GM08714 (cell line): Measurements from ENCODE around the gene MIA.

Experiments
- H3K4me3 ChIP-seq: fragments of 200-500 bp; sonication (Bioruptor generic); 2 replicates; pipeline ENCODE4 v1.5.1; 2014; ENCODE audit warnings: mild to moderate bottlenecking, low read length, inconsistent platforms
- ZNF274 ChIP-seq: IDR thresholded peaks from 2 replicates; pipeline ENCODE4 v1.6.1; 2012; ENCODE audit warnings: mild to moderate bottlenecking, low read depth, low read length

The MIA gene

DNA sequence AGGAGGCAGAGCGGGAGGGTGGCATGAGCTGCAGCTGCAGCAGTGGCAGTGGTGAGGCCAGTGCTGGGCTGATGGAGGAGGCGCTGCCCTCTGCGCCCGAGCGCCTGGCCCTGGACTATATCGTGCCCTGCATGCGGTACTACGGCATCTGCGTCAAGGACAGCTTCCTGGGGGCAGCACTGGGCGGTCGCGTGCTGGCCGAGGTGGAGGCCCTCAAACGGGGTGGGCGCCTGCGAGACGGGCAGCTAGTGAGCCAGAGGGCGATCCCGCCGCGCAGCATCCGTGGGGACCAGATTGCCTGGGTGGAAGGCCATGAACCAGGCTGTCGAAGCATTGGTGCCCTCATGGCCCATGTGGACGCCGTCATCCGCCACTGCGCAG lies 25.7 kb downstream of the MIA start:
- TF ChIP-seq ZNF274: no peak
- H3K4me3 ChIP-seq: no peak overlapping the region

GRCh38 chr19:40801426-40802299 lies 26.3 kb downstream of the MIA start:
- H3K4me3 ChIP-seq: no peak overlapping the region; the same call in 1 of the 2 replicates
- no peak for TF ChIP-seq ZNF274

DNA sequence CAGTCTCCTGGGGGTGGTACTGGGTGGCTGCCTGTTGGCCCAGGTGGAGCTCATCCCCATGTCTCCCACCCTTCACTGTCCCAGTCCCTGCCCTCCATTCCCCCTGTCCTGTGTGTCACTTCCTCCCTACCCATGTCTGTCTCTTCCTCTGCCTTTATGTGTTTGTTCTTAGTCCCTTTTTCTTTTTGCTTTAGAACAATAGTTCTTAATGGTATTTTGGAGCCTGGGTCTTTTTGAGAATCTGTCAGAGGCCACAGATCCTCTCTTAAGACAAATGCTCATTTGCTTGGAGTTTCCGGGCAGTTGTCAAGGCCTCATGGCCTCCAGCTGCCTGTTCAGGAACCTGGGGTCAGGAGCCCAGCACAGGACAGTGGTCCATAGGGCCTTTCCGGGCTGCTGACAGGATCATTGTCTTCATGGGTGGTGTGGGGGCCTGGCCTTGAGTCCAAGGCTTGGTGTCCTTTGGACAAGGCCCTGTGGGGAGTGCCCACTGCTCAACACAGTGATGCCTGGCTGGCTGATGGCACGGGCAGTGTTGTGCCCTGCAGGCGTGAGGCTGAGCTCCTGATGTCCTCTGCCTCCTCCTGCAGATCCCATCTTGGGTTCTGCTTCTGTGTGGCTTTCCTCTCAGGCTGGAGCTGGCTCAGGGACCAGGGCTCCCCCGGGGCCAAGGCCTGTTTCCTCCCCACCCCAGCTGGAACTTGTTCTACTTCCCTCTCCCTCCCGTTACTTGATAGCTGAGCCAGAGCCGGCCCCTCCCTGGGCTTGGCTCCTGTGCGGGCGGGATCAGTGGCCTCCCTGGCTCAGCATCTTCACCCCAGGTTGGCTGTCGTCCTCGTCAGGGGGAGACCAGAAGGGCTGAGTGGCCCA lies 27.2 kb downstream of the MIA start:
- no peak overlapping the region; the same call in 1 of the 2 replicates for H3K4me3 ChIP-seq
- TF ChIP-seq ZNF274: no peak

DNA sequence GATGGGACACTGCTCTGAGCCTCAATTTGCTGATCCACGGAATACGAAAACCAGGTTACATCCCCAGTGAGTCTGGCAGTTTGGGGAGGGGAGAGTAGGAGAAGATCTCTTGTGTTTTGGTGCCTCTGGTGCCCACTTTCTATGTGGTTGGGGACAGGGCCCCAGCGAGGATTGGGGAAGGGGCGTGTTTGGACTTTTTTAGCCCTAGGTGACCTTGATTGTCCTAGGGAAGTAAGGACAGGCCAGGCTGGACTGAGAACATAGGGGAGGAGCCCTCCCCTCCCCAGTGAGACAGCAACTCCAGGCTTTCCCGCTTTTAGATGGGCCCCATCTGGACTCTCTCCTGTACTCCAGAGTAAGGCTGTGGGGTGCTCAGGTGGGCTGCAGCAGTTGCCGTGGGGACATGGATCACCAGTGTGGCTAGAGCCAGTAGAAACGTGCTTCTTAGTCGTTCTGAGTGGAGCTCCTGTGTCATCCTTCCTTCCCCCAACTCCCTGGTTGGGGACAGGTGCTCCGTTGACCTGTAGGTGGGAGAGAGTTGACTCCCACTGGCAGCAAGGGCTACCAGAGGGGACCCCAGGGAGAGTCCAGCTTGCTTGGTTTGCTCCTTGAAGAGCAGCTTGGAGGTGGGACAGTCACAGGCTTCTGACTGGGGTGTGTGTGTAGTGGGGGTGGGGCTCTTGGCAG lies 28.0 kb downstream of the MIA start:
- no peak for TF ChIP-seq ZNF274
- H3K4me3 ChIP-seq: no peak overlapping the region; the same call in 1 of the 2 replicates

DNA sequence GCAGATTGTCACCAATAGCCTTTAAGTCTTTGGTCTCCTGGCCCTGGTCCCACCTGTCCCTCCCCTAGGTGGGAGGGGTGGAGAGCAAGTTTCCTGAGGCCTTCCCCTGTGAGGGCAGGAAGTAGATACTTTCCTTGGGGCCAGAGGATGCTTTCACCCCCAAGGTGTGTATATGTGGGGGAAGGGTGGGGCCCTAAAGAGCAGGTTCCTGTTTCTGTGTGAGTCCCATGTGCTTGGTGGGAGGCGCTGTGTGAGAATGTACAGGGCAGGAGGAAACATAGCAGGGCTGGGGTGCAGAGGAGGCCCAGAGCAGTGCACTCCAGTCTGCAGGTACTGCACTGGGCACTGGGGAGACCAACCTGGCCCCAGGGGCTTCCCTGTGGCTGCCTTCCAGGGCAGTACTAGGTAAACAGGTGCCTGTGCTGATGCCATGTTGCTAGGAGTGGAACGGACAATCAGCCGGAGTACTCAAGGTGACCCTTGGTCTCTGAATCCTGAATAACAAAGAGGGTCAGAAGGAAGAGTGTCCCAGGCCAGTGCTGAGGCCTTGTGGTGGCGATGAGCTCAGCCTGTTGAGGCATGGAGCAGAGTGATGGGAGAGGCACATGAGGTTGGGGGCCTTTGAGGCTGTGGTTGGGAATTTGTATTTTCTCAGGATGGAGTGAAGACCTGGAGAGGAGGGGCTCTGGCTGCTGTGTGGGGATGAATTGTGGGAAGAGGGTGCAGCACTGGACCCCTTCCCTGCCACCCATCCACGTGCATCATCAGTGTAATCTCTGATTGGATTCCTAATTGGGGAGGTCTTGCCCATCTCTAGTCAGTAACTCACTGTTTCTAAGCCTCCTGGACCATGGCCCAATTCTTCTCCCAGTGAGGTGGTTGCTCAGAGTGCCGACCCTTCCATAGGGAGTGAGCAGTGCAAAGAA lies 28.8 kb downstream of the MIA start:
- no peak overlapping the region; the same call in 1 of the 2 replicates for H3K4me3 ChIP-seq
- no peak for TF ChIP-seq ZNF274

DNA sequence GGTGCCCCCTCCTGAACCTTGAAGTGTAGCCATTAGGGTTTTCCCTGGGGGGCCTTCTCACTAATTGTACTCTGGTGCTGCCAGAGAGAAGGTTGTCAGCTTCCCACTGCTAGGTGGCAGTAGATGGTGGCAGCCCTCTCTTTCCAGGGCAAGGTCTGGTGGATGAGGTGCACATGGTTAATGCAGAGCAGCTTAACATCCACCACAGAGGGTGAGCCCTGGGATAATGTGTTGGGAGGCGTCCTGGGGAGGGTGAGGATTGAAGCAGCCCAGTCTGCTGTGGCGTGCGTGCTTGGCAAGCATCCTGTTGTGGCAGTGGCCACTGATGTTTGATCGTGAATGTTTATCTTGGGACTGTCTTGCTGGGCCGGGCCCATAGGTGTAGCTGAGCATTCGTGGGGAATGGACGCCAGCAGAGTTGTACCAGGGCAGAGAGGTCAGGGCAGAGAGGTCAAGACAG lies 29.5 kb downstream of the MIA start:
- no peak for TF ChIP-seq ZNF274
- no peak overlapping the region for H3K4me3 ChIP-seq

DNA sequence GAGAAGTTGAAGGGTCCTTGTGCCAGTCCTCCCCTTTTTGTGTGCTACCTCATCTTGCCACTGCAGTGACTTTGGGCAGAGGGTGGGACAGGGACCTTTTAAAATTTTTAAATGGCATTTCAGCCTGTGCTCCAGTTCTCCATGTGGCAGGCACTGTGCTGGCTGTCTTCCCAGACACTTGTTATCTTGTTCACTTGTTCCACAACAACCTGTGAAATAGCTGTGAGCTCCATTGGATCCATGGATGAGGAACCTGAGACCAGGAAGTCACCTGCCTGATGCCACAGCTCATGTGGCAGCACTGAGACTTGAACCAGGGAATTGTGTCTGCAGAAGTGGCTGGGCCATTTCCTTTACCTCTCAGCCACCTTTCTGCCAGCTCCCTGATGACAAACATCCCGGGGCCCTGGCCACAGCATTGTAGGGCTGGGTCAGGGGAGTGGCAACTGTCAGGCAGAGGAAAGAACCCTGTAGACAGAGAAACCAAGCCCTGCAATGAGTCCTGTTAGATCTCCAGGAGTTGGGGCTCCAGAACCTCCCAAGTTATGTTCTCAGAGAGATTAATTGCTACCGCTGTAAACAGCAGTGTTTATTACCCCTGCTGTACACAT lies 30.0 kb downstream of the MIA start:
- no peak overlapping the region for H3K4me3 ChIP-seq
- no peak for TF ChIP-seq ZNF274

DNA sequence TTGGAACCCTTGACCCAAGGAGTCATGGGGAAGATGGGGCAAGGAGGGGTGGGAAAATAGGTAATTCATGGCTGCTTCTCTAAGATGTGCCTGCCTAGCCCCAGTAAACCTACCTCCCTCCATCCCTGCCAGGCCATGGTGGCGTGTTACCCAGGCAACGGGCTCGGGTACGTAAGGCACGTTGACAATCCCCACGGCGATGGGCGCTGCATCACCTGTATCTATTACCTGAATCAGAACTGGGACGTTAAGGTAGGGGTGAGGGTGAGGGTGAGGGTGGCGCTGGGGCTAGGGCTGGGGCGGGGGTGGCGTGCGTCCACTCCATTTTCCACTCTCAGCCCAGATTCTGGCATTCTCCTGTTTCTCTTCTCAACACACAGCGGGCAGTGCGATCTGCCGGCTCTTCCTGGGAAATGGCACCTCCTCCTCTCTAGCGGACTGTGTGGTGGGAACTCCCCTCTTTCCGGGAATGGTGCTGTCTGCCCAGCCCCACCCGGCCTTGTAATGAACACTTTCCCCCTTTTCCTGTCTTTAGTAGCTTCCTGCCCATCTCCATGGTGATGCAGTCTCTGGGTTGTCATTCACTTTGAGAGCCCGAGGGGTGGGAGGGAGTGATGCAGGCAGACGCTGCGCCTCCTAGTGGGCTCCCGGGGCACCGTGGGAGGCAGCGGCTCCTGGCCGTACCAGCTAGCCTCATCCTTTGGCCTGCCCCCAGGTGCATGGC lies 31.3 kb downstream of the MIA start:
- no peak overlapping the region for H3K4me3 ChIP-seq
- no peak for TF ChIP-seq ZNF274

GRCh38 chr19:40807147-40808020 lies 32.1 kb downstream of the MIA start:
- H3K4me3 ChIP-seq: no peak overlapping the region
- TF ChIP-seq ZNF274: no peak

- no peak for TF ChIP-seq ZNF274
- H3K4me3 ChIP-seq: no peak overlapping the region
Observed at GRCh38 chr19:40808021-40808325, 32.7 kb downstream of the MIA start.

DNA sequence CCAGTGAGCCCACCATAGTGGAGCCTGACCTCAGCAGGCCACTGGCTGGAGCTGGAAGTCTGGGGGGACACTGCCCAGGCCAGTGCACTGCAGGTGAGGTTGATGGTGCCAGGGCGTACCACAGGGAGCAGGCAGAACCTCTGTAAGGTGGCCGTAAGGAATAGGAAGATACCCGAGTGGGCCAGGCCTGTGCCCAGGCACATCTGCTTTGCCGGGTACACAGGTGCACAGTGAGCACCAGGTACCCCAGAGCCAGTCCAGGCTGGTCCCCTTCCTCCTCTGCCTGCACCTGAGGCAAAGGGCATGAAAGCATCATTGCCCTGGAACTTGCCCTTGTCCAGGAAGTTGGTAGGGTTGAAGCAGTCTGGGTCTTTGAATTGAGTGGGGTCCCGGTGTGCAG lies 33.2 kb downstream of the MIA start:
- no peak for TF ChIP-seq ZNF274
- no peak overlapping the region for H3K4me3 ChIP-seq

GRCh38 chr19:40809358-40810086 lies 34.2 kb downstream of the MIA start:
- H3K4me3 ChIP-seq: no peak overlapping the region
- TF ChIP-seq ZNF274: no peak
